ENCODE results near the gene MKI67.
"Not testable (repeated sequence)": the region's sequence is repeated elsewhere in the genome, so short reads cannot be mapped to it uniquely, and the experiment has no call there.

The MKI67 gene

DNA sequence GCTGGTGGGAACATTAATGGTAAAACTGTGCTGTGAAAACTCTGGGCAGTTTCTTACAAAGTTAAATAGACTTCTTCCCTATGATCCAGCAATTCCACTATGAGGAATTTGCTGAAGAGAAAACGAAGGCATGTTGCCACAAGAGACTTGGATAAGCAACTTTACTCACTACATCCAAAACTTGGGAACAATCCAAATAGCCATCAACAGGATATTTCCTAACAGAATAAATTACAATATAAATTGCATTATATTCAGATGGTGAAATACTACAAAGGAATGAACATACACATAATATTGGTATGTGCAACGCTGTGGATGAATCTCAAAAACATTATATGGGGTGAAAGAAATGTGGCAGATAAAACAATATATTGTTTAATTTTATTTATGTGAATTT, 21.4 kb upstream of the MKI67 start:
- no peak for DNase-seq (ENCODE audit: low read depth in 3 of 3)

- DNase-seq (ENCODE audit: low read depth in 3 of 3), result no peak
These were observed 20.8 kb upstream of the MKI67 start for GRCh38 chr10:128147064-128147463.

DNA sequence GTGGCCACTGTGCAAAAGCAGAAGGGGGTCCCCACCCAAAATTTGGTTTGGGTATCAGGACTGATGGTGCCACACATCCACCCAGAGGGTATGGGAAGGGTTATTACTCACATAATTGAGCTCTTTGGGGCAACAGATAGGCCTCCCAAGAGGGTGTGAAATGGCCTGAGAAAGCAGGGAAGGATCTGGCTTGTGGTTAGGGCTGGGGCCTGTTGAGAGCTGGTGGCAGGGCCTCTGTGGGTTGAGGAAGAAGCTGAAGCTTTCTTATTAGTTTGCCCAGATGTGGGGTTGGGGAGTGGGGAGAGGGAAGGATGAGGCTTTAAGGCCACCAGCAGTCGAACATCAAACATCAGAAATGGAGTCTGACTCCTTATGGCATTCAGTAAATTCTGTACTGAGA, 18.3 kb upstream of the MKI67 start:
- DNase-seq (ENCODE audit: low read depth in 3 of 3), result no peak

- no peak for DNase-seq (ENCODE audit: low read depth in 3 of 3)
These were observed 17.3 kb upstream of the MKI67 start for GRCh38 chr10:128143531-128143930.

DNA sequence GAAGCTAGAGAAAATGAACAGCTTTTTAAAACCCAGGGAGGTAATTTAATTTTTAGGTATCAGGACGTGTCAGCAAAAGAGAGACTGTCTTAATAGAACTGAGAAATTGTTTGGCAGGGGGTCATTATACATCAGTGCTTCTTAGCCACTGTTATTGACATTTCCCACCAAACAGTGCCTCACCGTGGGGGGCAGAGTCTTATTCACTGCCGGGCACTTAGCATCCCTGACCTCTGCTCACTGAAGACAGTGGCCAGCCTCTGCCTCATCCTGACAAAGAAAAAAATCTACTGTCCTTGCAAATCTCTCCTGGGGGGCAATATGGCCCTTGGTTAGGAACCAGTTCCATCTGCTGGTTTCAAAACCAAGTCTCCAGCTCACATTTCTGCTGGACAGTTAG, 14.2 kb upstream of the MKI67 start:
- DNase-seq (ENCODE audit: low read depth in 3 of 3), result no peak

DNA sequence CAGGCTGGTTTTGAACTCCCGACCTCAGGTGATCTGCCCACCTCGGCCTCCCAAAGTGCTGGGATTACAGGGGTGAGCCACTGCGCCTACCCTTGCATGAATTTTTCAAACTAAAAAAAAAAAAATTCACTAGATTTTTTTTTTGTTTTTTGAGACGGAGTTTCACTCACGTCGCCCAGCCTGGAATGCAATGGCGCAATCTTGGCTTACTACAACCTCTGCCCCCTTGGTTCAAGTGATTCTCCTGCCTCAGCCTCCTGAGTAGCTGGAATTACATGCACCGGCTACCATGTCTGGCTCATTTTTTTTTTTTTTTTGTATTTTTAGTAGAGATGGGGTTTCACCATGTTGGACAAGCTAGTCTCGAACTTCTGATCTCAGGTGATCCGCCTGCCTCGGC, 12.2 kb upstream of the MKI67 start:
- DNase-seq (ENCODE audit: low read depth in 3 of 3), result not testable (repeated sequence)

DNA sequence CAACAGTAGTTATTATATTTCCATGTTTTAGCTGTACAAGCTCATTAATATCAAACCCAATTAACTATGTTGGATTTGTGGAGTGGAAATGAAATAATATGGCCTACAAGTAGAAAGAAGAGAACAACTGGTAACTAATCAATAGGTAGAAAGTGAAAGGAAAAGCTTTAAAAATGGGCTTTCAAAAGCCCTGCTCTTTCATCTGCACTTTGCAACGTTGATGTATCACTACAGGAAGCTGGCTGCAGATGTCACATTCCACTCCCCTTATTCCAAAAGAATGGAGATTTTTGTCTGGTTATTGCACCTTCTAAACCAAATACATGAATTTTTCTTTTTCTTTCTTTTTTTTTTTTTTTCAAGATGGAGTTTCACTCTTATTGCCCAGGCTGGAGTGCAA, 11.7 kb upstream of the MKI67 start:
- no peak for DNase-seq (ENCODE audit: low read depth in 3 of 3)

DNA sequence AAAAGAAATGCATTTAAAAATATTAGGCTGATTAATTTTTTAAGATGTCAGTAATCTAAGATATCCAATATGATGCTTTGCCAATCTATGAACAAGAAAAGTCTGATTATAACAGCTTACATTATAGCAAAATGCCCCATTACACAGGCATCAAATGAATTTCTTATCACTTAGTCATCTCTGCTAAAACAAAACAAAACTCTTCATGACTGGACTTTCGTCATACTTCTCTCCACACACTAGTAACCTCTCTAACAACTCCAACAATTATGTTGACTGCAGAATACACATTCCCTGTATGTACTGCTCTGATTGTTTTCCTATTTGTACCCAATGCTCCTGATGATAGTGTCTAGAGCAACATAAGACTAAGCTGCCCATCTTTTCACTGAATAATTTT, 3.8 kb upstream of the MKI67 start:
- DNase-seq (ENCODE audit: low read depth in 3 of 3), result no peak

GRCh38 chr10:128128582-128128981, 2.4 kb upstream of the MKI67 start:
- no peak for DNase-seq (ENCODE audit: low read depth in 3 of 3)

GRCh38 chr10:128125416-128125943, 743 bp downstream of the MKI67 start:
- no peak for DNase-seq (ENCODE audit: low read depth in 3 of 3)

GRCh38 chr10:128124813-128125403, 1.3 kb downstream of the MKI67 start:
- no peak for DNase-seq (ENCODE audit: low read depth in 3 of 3)

- DNase-seq (ENCODE audit: low read depth in 3 of 3), result no peak
These were observed 2.4 kb downstream of the MKI67 start for GRCh38 chr10:128123846-128124245.

GRCh38 chr10:128122931-128123330, 3.3 kb downstream of the MKI67 start:
- DNase-seq (ENCODE audit: low read depth in 3 of 3), result no peak

GRCh38 chr10:128121750-128122412, 4.3 kb downstream of the MKI67 start:
- DNase-seq (ENCODE audit: low read depth in 3 of 3), result no peak

DNA sequence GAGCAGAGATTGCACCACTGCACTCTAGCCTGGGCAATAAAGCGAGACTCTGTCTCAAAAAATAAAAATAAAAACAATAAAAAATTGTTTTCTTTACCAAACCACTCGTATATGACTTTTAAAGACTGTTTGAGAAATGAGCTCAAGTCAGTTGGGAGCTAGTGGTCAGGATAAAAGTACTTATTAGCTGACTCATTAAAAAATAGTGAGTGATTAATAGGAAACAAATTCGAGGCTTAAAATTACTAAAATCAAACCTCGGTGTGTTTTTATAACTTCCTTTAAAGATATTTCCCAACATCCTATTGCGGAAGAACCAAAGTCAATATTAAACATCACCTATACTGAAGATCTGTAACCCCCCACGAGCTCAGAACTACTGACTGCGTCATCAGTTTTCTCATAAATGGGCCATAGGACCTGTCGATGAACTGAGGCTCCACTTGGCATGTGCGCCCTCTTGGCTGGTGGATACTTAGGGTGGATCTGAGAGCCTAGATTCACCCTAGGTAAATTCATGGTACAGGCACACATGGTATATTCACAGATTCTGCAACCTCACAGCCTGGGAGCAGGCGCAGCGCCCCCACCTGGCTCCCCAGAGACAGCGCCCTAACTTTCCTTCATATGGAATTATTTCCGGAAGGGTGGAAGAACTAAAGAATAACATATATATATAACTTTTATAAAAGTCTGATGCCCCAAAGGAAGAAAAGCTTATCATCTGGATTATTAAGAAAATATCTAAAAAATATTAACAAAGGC, 9.2 kb downstream of the MKI67 start:
- no peak for DNase-seq (ENCODE audit: low read depth in 3 of 3)

DNA sequence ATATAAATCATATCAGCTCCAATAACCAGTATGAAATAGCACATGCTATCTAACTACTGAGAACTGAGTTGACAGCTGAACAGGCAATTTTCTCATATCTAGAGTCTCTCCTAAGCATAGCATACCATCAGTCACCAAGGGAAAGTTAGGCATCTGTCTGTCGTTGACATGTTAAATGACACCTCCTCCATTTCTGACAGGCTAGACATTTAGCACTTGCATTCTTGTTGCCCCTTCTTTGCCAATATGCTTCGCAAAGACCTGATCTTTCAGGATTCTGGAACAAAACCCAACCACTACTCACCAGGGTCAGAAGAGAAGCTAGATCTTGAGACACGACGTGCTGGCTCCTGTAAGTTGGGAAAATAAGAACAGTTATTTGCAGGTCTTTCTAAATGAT, 10.0 kb downstream of the MKI67 start:
- no peak for DNase-seq (ENCODE audit: low read depth in 3 of 3)

GRCh38 chr10:128115356-128115755, 10.9 kb downstream of the MKI67 start:
- DNase-seq (ENCODE audit: low read depth in 3 of 3), result no peak

- DNase-seq (ENCODE audit: low read depth in 3 of 3), result no peak
These were observed 11.3 kb downstream of the MKI67 start for GRCh38 chr10:128114901-128115300.

GRCh38 chr10:128113026-128113425, 13.2 kb downstream of the MKI67 start:
- no peak for DNase-seq (ENCODE audit: low read depth in 3 of 3)

- no peak for DNase-seq (ENCODE audit: low read depth in 3 of 3)
These were observed 14.5 kb downstream of the MKI67 start for GRCh38 chr10:128111696-128112095.

GRCh38 chr10:128110339-128110738, 15.9 kb downstream of the MKI67 start:
- DNase-seq (ENCODE audit: low read depth in 3 of 3), result no peak

DNA sequence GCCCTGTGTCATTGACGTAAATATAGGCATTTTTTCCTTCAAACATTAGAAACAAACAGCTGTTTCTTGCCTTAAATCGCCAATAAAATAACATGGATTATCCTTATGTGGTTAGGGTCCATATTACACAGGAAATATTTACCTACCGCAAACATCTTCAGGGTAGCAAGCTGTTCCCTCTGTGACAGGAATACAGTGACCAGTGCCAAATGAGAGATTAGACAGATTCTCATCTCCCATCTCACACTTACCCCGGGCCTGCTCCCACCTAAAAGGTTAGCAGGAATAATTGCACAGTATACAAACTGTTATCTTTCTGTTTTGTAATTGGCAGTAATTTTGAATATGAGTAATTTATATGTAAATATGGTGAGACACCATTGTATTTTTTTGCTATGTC, 16.5 kb downstream of the MKI67 start:
- DNase-seq (ENCODE audit: low read depth in 3 of 3), result no peak

DNA sequence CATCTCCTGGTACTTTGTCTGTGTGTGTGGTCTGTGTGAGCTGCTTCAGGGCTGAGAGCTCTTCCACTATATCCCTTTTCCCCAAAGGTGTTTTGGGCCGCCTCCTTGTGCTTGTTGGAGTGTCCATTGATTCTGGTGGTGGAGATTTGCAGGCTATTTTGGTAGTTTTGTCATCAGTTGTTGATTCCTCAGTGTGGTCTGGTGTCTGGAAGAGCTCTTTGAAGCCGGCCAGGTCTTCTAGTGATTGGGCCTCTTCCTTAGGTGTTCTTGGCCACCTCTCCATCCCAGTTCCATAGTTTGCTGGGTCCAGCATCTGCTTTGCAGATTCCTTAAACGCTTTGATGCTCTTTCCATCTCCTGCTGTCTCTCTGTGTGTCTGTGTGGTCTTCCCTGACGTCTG, 20.8 kb downstream of the MKI67 start:
- DNase-seq (ENCODE audit: low read depth in 3 of 3), result no peak

Data from stimulated activated CD4-positive, alpha-beta T cell treated with anti-CD3 and anti-CD28 coated beads, TNF-alpha, amount 100 ng/mL, for 48 hours (primary cell).